Measurements from ENCODE around the gene SLA2. TPM values are rescaled to one million over a fixed set of nuclear protein-coding genes. Genes with fewer than 3 reads are reported as not detected.

SLA2 gene
- polyA plus RNA-seq, 1 experiment, result not detected

- CTCF ChIA-PET, result interaction anchor here (0.6 to 3.2 kb wide), 2 partner anchors 8 to 13 kb away, joined by 3 to 9 read pairs; no protein-coding TSS in a partner anchor
- POLR2A ChIA-PET, result no interaction called here
- Histone ChIP-seq H3K4me3 (ENCODE audit: low read depth, low read length) (no peak overlapping the region), H3K36me3 (ENCODE audit: control insufficient read depth, insufficient read depth, low read length) (no peaks in the 10 kb centered on the region), H3K27me3 (ENCODE audit: control insufficient read depth, insufficient read depth, low read length) (no peaks in the 10 kb centered on the region)
- no peak for DNase-seq (ENCODE audit: low read depth)
- TF ChIP-seq, protein P1, sequence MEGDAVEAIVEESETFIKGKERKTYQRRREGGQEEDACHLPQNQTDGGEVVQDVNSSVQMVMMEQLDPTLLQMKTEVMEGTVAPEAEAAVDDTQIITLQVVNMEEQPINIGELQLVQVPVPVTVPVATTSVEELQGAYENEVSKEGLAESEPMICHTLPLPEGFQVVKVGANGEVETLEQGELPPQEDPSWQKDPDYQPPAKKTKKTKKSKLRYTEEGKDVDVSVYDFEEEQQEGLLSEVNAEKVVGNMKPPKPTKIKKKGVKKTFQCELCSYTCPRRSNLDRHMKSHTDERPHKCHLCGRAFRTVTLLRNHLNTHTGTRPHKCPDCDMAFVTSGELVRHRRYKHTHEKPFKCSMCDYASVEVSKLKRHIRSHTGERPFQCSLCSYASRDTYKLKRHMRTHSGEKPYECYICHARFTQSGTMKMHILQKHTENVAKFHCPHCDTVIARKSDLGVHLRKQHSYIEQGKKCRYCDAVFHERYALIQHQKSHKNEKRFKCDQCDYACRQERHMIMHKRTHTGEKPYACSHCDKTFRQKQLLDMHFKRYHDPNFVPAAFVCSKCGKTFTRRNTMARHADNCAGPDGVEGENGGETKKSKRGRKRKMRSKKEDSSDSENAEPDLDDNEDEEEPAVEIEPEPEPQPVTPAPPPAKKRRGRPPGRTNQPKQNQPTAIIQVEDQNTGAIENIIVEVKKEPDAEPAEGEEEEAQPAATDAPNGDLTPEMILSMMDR (IDR thresholded peaks at IDR 0.05; ENCODE audit: insufficient read depth, low read depth, low read length), result no peak
These were observed 16.0 kb downstream of the SLA2 start for GRCh38 chr20:36629719-36630681.

GRCh38 chr20:36628076-36628475, 17.9 kb downstream of the SLA2 start:
- CTCF ChIA-PET, result interaction anchor here (3.2 kb wide), 1 partner anchor 15 kb away, joined by 9 read pairs; no protein-coding TSS in a partner anchor

DNA sequence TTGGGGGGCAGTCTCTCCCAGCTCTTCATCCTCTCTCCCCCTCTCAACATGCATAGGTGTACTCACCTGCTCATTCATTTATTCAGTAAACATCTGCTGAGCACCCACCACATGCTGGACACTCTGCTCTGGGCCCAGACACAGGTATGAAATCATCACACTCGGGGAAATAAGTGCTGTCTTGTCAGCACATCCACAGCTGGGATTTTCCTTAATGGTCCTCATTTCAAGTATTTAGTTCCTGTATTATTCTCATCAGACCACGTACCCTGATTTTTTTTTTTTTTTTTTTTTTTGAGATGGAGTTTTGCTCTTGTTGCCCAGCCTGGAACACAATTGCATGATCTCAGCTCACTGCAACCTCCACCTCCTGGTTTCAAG, 21.1 kb downstream of the SLA2 start:
- TF ChIP-seq, protein P1 (IDR thresholded peaks at IDR 0.05; ENCODE audit: insufficient read depth, low read depth, low read length), result no peak
- H3K36me3 ChIP-seq (ENCODE audit: control insufficient read depth, insufficient read depth, low read length), result no peaks in the 10 kb centered on the region
- no peaks in the 10 kb centered on the region for H3K27me3 ChIP-seq (ENCODE audit: control insufficient read depth, insufficient read depth, low read length)
- DNase-seq (ENCODE audit: low read depth), result no peak
- ChIA-PET CTCF (no interaction called here), POLR2A (no interaction called here)
- no peak overlapping the region for H3K4me3 ChIP-seq (ENCODE audit: low read depth, low read length)

More at GRCh38 chr20:36628076-36628475, 17.9 kb downstream of the SLA2 start:
- Histone ChIP-seq H3K27me3 (ENCODE audit: control insufficient read depth, insufficient read depth, low read length) (no peaks in the 10 kb centered on the region), H3K4me3 (ENCODE audit: low read depth, low read length) (no peak overlapping the region), H3K36me3 (ENCODE audit: control insufficient read depth, insufficient read depth, low read length) (no peaks in the 10 kb centered on the region)
- DNase-seq (ENCODE audit: low read depth), result no peak
- POLR2A ChIA-PET, result no interaction called here
- TF ChIP-seq, protein P1 (IDR thresholded peaks at IDR 0.05; ENCODE audit: insufficient read depth, low read depth, low read length), result no peak

DNA sequence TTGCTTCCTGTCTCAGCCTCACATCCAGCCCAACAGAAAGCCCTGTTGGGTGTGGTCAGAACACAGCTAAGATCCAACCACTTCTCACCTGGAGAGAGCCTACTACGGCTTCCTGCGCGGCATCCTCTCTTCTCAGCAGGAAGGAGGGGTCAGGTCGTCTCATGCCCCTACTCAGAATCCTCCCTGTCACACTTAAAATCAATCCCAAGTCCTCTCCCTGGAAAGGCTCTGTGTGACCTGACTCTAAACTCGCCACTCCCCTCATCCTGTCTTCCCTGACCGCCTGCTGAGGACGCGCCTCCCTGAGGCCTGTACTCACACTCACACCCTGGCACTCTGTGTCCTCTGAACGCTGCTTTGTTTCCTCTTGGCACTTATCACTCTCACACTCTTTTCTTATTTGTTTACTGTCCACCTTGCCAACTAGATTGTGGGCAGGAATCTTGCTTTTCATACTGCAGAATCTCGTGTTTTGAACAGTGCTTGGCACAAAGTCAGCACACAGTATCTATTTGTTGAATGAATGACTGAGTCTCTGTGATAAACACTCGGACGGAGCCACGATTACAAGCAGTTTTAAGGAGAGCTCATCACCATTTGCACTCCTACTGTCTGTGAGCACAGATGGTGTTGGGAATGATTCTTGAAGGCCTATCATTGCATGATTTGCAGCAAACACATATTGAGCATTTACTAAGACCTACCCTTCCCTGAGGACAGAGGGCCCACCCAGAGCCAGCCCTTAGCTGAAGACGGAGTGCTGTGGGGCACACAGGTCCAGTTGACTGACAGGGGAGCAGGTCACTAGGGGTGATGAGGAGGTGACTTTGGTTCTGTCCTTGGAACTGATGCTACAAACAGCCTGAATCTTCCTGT, 21.7 kb downstream of the SLA2 start:
- H3K4me3 ChIP-seq (ENCODE audit: low read depth, low read length), result no peak overlapping the region
- no peak for DNase-seq (ENCODE audit: low read depth)
- TF ChIP-seq, protein P1 (IDR thresholded peaks at IDR 0.05; ENCODE audit: insufficient read depth, low read depth, low read length), result no peak
- POLR2A ChIA-PET, result no interaction called here
- no peaks in the 10 kb centered on the region for H3K27me3 ChIP-seq (ENCODE audit: control insufficient read depth, insufficient read depth, low read length)
- H3K36me3 ChIP-seq (ENCODE audit: control insufficient read depth, insufficient read depth, low read length), result no peaks in the 10 kb centered on the region
- CTCF ChIA-PET, result interaction anchor here (1.5 to 1.7 kb wide), 2 partner anchors 12 to 18 kb away, joined by 7 read pairs; partner anchors contain the start of gene RAB5IF

- ChIA-PET POLR2A (no interaction called here), CTCF (interaction anchor here (1.5 to 1.7 kb wide), 2 partner anchors 11 to 18 kb away, joined by 7 read pairs; partner anchors contain the start of gene RAB5IF)
- no peaks in the 10 kb centered on the region for H3K27me3 ChIP-seq (ENCODE audit: control insufficient read depth, insufficient read depth, low read length)
- no peaks in the 10 kb centered on the region for H3K36me3 ChIP-seq (ENCODE audit: control insufficient read depth, insufficient read depth, low read length)
- no peak overlapping the region for H3K4me3 ChIP-seq (ENCODE audit: low read depth, low read length)
- TF ChIP-seq, protein P1 (IDR thresholded peaks at IDR 0.05; ENCODE audit: insufficient read depth, low read depth, low read length), result no peak
- DNase-seq (ENCODE audit: low read depth), result no peak
These were observed 22.6 kb downstream of the SLA2 start for GRCh38 chr20:36623444-36623843.
